Muscle of leg (tissue), 11 donors: ENCODE measurements around the gene PRKCA. TPM values are rescaled to one million over a fixed set of nuclear protein-coding genes. Genes with fewer than 3 reads are reported as not detected.

Experiments
- DNase-seq: peaks from one replicate; pipeline ENCODE4 v3.0.0; 2013
- H3K27ac ChIP-seq: one replicate; pipeline ENCODE4 v1.5.1; 2013; ENCODE audit warnings: mild to moderate bottlenecking, low read length, control low read depth
- H3K27me3 ChIP-seq: one replicate; pipeline ENCODE4 v1.6.1; 2013; ENCODE audit warnings: low read length; ENCODE audit not compliant: control insufficient read depth, insufficient read depth
- H3K36me3 ChIP-seq: one replicate; pipeline ENCODE4 v1.6.1; 2013; ENCODE audit warnings: low read length; ENCODE audit not compliant: control insufficient read depth, insufficient read depth
- H3K4me1 ChIP-seq: one replicate; pipeline ENCODE4 v1.6.1; 2013; ENCODE audit warnings: low read length; ENCODE audit not compliant: control insufficient read depth, insufficient read depth
- H3K4me3 ChIP-seq: one replicate; pipeline ENCODE4 v1.5.1; 2013; ENCODE audit warnings: low read length, control low read depth
- H3K9me3 ChIP-seq: replicated peaks from 2 replicates; pipeline ENCODE4 v1.6.1; 2013; ENCODE audit warnings: low read depth, low read length; ENCODE audit not compliant: control insufficient read depth
- WGBS: methylation state at CpG from one replicate; pipeline ENCODE4 v1.1.5; 2013; ENCODE audit warnings: missing lambda C conversion rate; ENCODE audit not compliant: insufficient coverage; 5-methylcytosine and 5-hydroxymethylcytosine counted together
- polyA plus RNA-seq, 8 donors: library from polyadenylated mRNA; unstranded; fragments of 120-200 nt; gene quantifications; one replicate each; pipeline versions ENCODE4 v1.2.1 to v1.2.3, GENCODE V29; 2013; ENCODE audit warnings: inconsistent platforms in 1 of 8, low replicate concordance in 1 of 8; ENCODE audit not compliant: insufficient read length in 8 of 8, insufficient read depth in 1 of 8
- total RNA-seq: library from RNA; stranded (reverse); fragments of 120-200 nt; gene quantifications from one replicate; pipeline ENCODE4 v1.2.4, GENCODE V29; 2013

Gene PRKCA
- total and polyA plus RNA-seq, 9 donors: 2.3 to 6.5 (median 3.5) TPM

DNA sequence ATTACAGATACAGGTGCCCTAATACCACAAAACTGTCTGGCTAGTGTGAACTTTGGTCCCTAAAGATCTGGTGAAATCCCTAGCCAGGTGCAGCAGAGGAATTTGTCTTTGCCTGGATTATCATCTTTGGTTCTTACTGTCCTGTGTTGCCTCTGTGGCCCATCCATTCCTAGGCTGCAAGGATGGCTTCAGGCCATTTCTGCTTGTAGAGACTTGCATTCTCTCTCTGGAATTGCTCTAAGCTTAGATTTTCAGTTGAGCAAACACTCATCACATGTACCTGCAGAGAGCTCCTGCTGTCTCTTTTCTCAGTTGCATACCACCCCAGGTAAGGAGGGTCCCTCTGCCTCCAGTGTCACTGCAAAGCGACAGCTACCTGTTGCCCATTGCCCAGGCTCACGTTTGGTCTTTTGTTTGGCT is 114.9 kb downstream of the PRKCA start:
- Histone ChIP-seq H3K9me3 (no peaks in the 10 kb centered on the region), H3K4me1 (no peaks in the 10 kb centered on the region), H3K36me3 (no peaks in the 10 kb centered on the region), H3K27ac (no peak overlapping the region), H3K27me3 (no peaks in the 10 kb centered on the region), H3K4me3 (no peak overlapping the region)
- no peak for DNase-seq
- WGBS: no CpG with 5 or more reads among the region's 2 CpGs

GRCh38 chr17:66420961-66421371 is 118.6 kb downstream of the PRKCA start:
- Histone ChIP-seq H3K9me3 (no peaks in the 10 kb centered on the region), H3K27ac (no peak overlapping the region), H3K4me1 (no peaks in the 10 kb centered on the region), H3K27me3 (no peaks in the 10 kb centered on the region), H3K36me3 (no peaks in the 10 kb centered on the region), H3K4me3 (no peak overlapping the region)
- 93% methylated on average over 3 of the region's 3 CpGs for WGBS
- DNase-seq: no peak

DNA sequence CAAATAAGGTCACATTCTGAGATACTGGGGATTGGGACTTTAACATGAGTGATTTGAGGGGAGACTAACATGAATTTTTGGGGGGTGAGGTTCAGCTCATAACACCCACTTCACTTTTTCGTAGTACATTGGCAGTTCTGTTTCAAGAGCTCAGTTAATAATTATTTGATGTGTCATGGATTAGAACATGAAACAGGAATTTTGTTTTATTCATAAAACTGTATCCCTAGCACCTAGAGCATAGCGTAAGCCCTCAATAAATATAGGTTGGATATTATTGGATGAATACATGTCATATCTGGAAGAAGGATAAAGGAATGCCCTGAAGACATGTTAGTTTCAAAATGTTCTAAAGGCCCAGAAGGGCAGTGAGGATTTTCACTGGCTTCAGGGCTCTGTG is 119.8 kb downstream of the PRKCA start:
- H3K27ac ChIP-seq: no peak overlapping the region
- no peaks in the 10 kb centered on the region for H3K36me3 ChIP-seq
- H3K4me1 ChIP-seq: no peaks in the 10 kb centered on the region
- H3K27me3 ChIP-seq: peaks cover 3% of the 10 kb centered on the region
- no CpG with 5 or more reads among the region's 2 CpGs for WGBS
- no peak overlapping the region for H3K4me3 ChIP-seq
- no peak for DNase-seq
- peaks cover 3% of the 10 kb centered on the region for H3K9me3 ChIP-seq

GRCh38 chr17:66423056-66423955 is 120.9 kb downstream of the PRKCA start:
- no peaks in the 10 kb centered on the region for H3K4me1 ChIP-seq
- H3K27ac ChIP-seq: no peak overlapping the region
- peak; percentile 63 for DNase-seq
- no peak overlapping the region for H3K4me3 ChIP-seq
- peaks cover 3% of the 10 kb centered on the region for H3K27me3 ChIP-seq
- H3K36me3 ChIP-seq: no peaks in the 10 kb centered on the region
- 80% methylated on average over 2 of the region's 10 CpGs for WGBS
- H3K9me3 ChIP-seq: peaks cover 3% of the 10 kb centered on the region

GRCh38 chr17:66425756-66426396 is 123.5 kb downstream of the PRKCA start:
- H3K27ac ChIP-seq: no peak overlapping the region
- no peaks in the 10 kb centered on the region for H3K36me3 ChIP-seq
- peaks cover 3% of the 10 kb centered on the region for H3K27me3 ChIP-seq
- H3K9me3 ChIP-seq: peaks cover 3% of the 10 kb centered on the region
- no peak for DNase-seq
- H3K4me1 ChIP-seq: no peaks in the 10 kb centered on the region
- H3K4me3 ChIP-seq: no peak overlapping the region
- 88% methylated on average over 11 of the region's 12 CpGs for WGBS

DNA sequence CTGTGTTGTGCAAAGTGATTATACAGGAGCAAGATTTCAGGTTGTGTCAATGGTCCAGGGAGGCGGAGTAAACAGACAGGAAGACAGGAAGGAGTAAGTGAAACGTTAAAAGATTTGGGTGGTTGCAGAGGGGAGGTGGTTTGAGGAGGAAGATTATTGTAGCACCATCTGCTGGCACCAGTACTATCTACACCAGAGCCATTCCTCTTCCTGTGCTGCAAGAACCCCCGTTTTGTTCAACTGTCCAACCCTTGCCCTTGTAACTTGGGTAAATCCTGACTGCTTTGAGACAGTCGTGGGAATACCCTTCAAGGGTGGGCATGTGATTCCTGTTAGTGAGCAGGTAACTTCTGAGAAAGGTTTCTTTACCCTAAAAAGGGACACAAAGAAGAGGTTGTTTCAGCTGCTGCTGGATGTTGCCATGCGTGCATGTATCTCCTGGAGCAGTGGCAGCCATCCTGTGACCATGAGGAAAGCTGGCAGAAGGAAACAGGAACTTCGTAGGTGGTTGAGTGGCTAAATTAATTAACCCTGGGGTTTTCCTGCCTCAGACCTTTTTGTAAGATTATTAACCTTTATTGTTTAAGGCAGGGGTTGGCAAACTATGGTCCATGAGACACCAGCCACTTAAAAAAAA is 124.1 kb downstream of the PRKCA start:
- Histone ChIP-seq H3K4me1 (no peaks in the 10 kb centered on the region), H3K27ac (no peak overlapping the region), H3K27me3 (peaks cover 3% of the 10 kb centered on the region), H3K36me3 (no peaks in the 10 kb centered on the region), H3K4me3 (no peak overlapping the region), H3K9me3 (peaks cover 3% of the 10 kb centered on the region)
- no peak for DNase-seq
- WGBS: 100% methylated on average over 2 of the region's 6 CpGs

GRCh38 chr17:66427134-66427533 is 124.7 kb downstream of the PRKCA start:
- DNase-seq: no peak
- Histone ChIP-seq H3K36me3 (no peaks in the 10 kb centered on the region), H3K9me3 (peaks cover 3% of the 10 kb centered on the region), H3K4me1 (peaks cover 3% of the 10 kb centered on the region), H3K27ac (no peak overlapping the region), H3K27me3 (peaks cover 3% of the 10 kb centered on the region), H3K4me3 (no peak overlapping the region)
- WGBS: 100% methylated on average over 3 of the region's 3 CpGs

GRCh38 chr17:66429680-66430079 is 127.3 kb downstream of the PRKCA start:
- no peak overlapping the region for H3K27ac ChIP-seq
- no peaks in the 10 kb centered on the region for H3K36me3 ChIP-seq
- peaks cover 3% of the 10 kb centered on the region for H3K9me3 ChIP-seq
- peak; percentile 40 for DNase-seq
- no peak overlapping the region for H3K4me3 ChIP-seq
- H3K4me1 ChIP-seq: peaks cover 5% of the 10 kb centered on the region
- 80% methylated on average over 1 of the region's 1 CpG for WGBS
- H3K27me3 ChIP-seq: peaks cover 3% of the 10 kb centered on the region

DNA sequence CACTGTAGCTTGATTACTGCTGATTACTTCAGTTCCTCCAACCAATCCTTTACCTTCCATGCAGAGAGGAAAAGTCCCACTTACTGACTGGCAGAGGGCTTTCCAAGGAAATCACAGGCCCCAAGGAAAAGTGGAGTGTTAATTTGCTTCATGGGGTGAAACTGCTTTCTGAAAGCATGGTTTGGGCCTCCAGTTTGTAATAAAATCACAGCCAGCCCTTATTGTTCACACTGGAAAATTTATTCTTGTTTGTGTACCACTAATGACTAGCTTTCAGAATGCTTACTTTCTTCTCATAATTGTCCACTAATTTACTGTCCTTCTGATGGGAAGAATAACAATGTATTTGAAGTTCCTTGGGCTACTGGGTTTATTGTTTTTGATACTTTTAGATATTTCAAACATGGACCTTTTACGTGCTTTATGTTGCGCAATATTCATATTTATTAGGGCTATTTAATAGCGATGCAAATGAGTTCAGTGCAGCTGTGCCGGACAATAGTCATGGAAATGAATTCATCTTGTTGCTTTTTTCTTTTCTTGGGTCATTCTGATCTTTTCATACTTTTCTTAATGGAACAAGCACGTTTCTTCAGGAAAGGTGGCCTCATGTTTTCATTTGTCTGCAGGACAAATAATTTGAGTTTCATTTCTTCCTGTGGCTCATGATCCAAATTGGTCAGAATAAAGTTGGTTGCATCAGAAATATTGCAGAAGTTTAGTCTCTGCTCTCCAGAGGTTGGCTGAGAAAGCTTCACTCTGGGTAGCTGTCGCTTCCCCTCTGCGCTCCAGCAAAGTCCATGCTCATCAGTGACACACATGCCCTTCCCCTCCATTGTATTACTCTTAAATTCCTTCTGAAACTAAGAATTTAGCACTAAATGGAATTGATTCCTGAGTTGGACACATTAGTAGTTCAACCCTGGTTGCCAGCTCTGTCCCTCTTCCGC is 128.7 kb downstream of the PRKCA start:
- DNase-seq: peak; percentile 44
- Histone ChIP-seq H3K36me3 (no peaks in the 10 kb centered on the region), H3K4me3 (no peak overlapping the region), H3K27me3 (peaks cover 3% of the 10 kb centered on the region), H3K27ac (no peak overlapping the region), H3K4me1 (peaks cover 5% of the 10 kb centered on the region), H3K9me3 (peaks cover 3% of the 10 kb centered on the region)
- 76% methylated on average over 4 of the region's 8 CpGs for WGBS
